ENCODE data around the gene CPLX4. TPM values are rescaled to one million over a fixed set of nuclear protein-coding genes. Genes with fewer than 3 reads are reported as not detected.

CPLX4 gene
- total and polyA plus RNA-seq, 2 of the 13 experiments (the other 11 are each of a cell fraction or from before 2014, with no cell fraction given) = not detected

DNA sequence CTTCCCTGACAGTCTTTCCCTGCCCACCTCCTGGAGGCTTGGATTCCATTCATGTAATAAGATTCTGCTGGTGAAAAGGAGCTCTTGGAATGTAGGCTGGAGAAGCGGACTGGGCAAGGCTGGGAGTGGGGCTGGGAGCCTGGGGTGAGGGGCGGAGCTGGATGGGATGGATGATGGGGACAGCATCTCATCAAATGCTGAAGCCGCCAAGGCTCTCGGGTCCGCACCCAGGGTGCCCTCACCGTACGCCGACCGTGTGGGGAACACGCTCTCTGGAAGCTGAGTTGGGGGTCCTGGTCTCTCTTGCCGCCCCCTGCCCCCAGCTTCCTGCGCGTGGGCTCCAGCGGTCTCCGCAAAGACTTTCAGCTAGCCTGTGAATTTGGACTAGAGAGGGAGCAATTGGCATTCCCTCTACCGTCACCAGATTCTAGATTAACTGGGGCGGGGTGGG is 54.3 kb downstream of the CPLX4 start:
- no peak overlapping the region for H3K4me2 ChIP-seq (ENCODE audit: low read depth, low read length)
- no TSS peak for BruUV-seq (replicated peaks)
- no peak overlapping the region for H3K9ac ChIP-seq (ENCODE audit: insufficient read depth, low read depth, low read length)
- no peak for TF ChIP-seq GPN1 (CRISPR knock-in tag; IDR thresholded peaks at IDR 0.05; ENCODE audit: borderline replicate concordance)
- TF ChIP-seq MIXL1 (CRISPR knock-in tag; IDR thresholded peaks at IDR 0.05) = no peak
- no peak for TF ChIP-seq FOXA3 (CRISPR knock-in tag; IDR thresholded peaks at IDR 0.05)
- TF ChIP-seq MATR3 (CRISPR knock-in tag; IDR thresholded peaks at IDR 0.05) = no peak
- no peak for TF ChIP-seq ZNF605 (CRISPR knock-in tag; IDR thresholded peaks at IDR 0.05)
- no peak for TF ChIP-seq SP2 (CRISPR knock-in tag; IDR thresholded peaks at IDR 0.05)
- no peak for TF ChIP-seq ZNF280D (CRISPR knock-in tag; IDR thresholded peaks at IDR 0.05)
- TF ChIP-seq ZFP36 (IDR thresholded peaks at IDR 0.05; ENCODE audit: borderline replicate concordance, low read depth, low read length, partially characterized antibody) = no peak
- TF ChIP-seq SATB2 (CRISPR knock-in tag; IDR thresholded peaks at IDR 0.05) = no peak
- no peak for TF ChIP-seq ZNF430 (CRISPR knock-in tag; IDR thresholded peaks at IDR 0.05)
- TF ChIP-seq ZNF530 (CRISPR knock-in tag; IDR thresholded peaks at IDR 0.05; ENCODE audit: low read depth) = no peak
- TF ChIP-seq ZNF713 (CRISPR knock-in tag; IDR thresholded peaks at IDR 0.05) = no peak
- no peak for TF ChIP-seq PBX2 (CRISPR knock-in tag; IDR thresholded peaks at IDR 0.05)
- no peak for TF ChIP-seq ZNF569 (CRISPR knock-in tag; IDR thresholded peaks at IDR 0.05; ENCODE audit: borderline replicate concordance)
- TF ChIP-seq HDAC2 (CRISPR knock-in tag; IDR thresholded peaks at IDR 0.05) = no peak
- no peak for TF ChIP-seq ZNF746 (CRISPR knock-in tag; IDR thresholded peaks at IDR 0.05)
- no peak for TF ChIP-seq NFYC (CRISPR knock-in tag; IDR thresholded peaks at IDR 0.05)
- no peak for TF ChIP-seq SP140L (CRISPR knock-in tag; IDR thresholded peaks at IDR 0.05; ENCODE audit: borderline replicate concordance)
- no peak for TF ChIP-seq ARNTL (CRISPR knock-in tag; IDR thresholded peaks at IDR 0.05)
- no peaks in the 10 kb centered on the region for H4K20me1 ChIP-seq (ENCODE audit: insufficient read depth, low read length)
- H3K4me1 ChIP-seq (ENCODE audit: insufficient read depth, low read length) = no peaks in the 10 kb centered on the region
- intact Hi-C loops (cut with micrococcal nuclease; ENCODE audit: unreplicated experiment) (no loop called here), in situ Hi-C loops (cut with HindIII; ENCODE audit: extremely low pct_ligation_motif_present, low pct_unique_long_range_greater_than_20kb) (loop anchor here (10.0 kb wide), 1 partner anchor 179 kb away; no protein-coding TSS in a partner anchor)
- no peak overlapping the region for H2AFZ ChIP-seq (ENCODE audit: low read length)
- H3K4me3 ChIP-seq (replicated peaks in 1 of 3; ENCODE audit: insufficient read depth in 1 of 3, low read depth in 2 of 3, low read length in 3 of 3) = no peak overlapping the region
- no peaks in the 10 kb centered on the region for H3K79me2 ChIP-seq (ENCODE audit: insufficient read depth, low read length)
- H3K9me3 ChIP-seq (ENCODE audit: low read length) = no peaks in the 10 kb centered on the region
- no peak for ATAC-seq
- H3K27ac ChIP-seq (ENCODE audit: extremely low read length, insufficient read depth, low read length) = no peak overlapping the region
- H3K36me3 ChIP-seq (replicated peaks in 1 of 2; ENCODE audit: control insufficient read depth in 1 of 2, insufficient read depth in 2 of 2, low read length in 2 of 2) = no peaks in the 10 kb centered on the region
- POLR2A ChIA-PET = no interaction called here
- peaks cover 6 to 49% of the 10 kb centered on the region in 2 experiments; a peak in 4 of 5 replicates for H3K27me3 ChIP-seq (ENCODE audit: control insufficient read depth in 1 of 2, insufficient read depth in 2 of 2, low read length in 2 of 2)
- DNase-seq (ENCODE audit: low spot score) = no peak
- FAIRE-seq = no peak
- CTCF ChIA-PET (ENCODE audit: low intra/inter-chr PET ratio, low total read pairs) = no interaction called here
- 51% methylated on average over 8 of the region's 17 CpGs for WGBS (ENCODE audit: low lambda C conversion rate)
